Measurements from ENCODE around the gene OLFM1. TPM values are rescaled to one million over a fixed set of nuclear protein-coding genes. Genes with fewer than 3 reads are reported as not detected.
"Not testable (repeated sequence)": the region's sequence is repeated elsewhere in the genome, so short reads cannot be mapped to it uniquely, and the experiment has no call there.

Gene OLFM1
- total RNA-seq, 1 donor: 0.81 TPM

DNA sequence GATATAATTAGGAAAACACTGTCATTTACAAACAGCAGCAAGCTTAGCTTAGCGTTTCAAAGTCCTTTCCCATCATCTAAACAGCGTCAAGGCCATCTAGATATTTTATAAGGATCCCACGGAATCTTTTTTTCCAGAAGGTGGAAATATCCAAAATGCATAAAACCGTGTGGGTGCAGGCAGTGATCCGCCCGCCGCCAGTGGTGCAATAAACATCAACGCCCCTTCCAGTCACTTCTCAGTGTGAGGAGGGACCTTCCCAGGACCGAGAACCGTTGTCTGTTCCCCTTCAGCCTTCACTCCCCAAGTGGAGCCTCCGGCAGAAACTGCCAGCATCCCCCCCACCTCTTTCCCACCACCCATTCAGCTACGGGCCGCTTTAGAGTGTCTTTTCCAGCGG is 22.9 kb downstream of the OLFM1 start:
- H3K4me3 ChIP-seq (ENCODE audit: low read depth, low read length): no peak overlapping the region
- DNase-seq (ENCODE audit: low read depth): no peak
- TF ChIP-seq, protein P1, sequence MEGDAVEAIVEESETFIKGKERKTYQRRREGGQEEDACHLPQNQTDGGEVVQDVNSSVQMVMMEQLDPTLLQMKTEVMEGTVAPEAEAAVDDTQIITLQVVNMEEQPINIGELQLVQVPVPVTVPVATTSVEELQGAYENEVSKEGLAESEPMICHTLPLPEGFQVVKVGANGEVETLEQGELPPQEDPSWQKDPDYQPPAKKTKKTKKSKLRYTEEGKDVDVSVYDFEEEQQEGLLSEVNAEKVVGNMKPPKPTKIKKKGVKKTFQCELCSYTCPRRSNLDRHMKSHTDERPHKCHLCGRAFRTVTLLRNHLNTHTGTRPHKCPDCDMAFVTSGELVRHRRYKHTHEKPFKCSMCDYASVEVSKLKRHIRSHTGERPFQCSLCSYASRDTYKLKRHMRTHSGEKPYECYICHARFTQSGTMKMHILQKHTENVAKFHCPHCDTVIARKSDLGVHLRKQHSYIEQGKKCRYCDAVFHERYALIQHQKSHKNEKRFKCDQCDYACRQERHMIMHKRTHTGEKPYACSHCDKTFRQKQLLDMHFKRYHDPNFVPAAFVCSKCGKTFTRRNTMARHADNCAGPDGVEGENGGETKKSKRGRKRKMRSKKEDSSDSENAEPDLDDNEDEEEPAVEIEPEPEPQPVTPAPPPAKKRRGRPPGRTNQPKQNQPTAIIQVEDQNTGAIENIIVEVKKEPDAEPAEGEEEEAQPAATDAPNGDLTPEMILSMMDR (IDR thresholded peaks at IDR 0.05; ENCODE audit: insufficient read depth, low read length): no peak

DNA sequence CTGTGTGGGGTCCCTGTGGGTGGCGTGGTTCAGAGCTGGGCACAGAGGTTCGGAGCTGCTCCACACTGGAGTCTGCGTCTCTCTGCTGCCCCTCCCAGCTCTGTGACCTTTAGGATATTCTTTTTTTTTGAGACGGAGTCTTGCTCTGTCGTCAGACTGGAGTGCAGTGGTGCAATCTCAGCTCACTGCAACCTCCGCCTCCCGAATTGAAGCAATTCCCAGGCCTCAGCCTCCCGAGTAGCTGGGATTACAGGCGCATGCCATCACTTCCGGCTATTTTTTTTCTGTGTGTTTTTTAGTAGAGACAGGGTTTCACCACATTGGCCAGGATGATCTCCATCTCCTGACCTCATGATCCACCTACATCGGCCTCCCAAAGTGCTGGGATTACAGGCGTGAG is 24.1 kb downstream of the OLFM1 start:
- H3K4me3 ChIP-seq (ENCODE audit: low read depth, low read length); DNase-seq (ENCODE audit: low read depth): not testable (repeated sequence)

DNA sequence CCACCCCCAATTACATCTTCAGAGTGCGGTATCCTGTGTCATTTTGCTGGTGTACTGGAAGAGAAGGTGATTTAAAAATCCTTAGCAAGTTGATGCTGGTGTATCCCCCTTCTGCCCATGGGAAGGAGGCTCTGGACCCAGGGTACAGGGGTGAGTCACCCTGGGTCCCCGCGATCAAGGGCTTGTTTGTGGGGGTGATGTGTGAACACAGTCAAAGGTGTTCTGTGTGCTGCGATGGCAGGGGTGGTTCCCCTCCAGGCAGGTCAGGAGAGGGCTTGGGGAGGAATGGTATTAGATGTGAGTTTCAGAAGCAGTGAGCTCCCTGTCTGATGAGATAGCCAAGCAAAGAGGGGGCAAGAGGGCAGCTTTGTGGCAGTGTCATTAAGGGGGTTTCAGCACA is 28.9 kb downstream of the OLFM1 start:
- H3K4me3 ChIP-seq (ENCODE audit: low read depth, low read length): no peak overlapping the region
- no peak for DNase-seq (ENCODE audit: low read depth)
- TF ChIP-seq, protein P1 (IDR thresholded peaks at IDR 0.05; ENCODE audit: insufficient read depth, low read length): no peak

DNA sequence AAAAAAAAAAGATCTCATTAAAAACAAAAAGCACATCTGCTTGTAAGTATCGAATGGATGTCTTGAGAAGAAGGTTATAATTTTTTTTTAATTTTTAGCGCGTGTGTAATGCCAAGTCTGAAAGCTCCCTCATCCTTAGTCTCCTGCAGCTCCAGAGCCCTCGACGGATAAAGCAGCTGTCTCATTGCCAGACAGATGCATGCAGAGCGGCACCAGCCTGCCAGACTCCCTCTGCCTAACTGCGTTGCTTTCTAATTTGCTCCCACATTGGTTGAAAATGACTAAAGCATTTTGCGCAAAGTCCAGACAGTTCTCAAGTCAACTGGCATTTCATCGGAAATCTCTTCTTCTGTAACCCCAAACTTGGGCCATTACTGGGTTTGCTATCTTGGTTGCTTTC is 29.4 kb downstream of the OLFM1 start:
- no peak overlapping the region for H3K4me3 ChIP-seq (ENCODE audit: low read depth, low read length)
- DNase-seq (ENCODE audit: low read depth): no peak
- TF ChIP-seq, protein P1 (IDR thresholded peaks at IDR 0.05; ENCODE audit: insufficient read depth, low read length): no peak

DNA sequence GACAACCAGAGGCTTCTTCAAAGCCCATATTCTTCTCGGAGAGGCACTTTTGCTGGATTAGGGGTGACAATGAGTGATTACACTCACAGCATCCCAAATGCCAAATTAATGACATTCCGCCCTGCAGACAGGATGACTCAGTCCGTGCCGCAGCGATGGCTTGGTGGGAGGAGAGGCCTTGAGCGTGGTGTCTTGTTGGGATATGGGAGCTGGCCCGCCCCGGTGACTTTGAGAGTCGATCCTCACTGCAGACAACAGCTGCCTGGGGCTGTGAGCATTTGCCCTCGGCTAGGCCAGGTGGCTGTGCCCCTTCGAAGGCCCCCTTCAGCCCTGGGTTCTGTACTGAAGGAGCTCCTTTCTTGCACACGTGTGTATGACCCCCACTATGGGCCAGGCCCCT is 29.8 kb downstream of the OLFM1 start:
- TF ChIP-seq, protein P1 (IDR thresholded peaks at IDR 0.05; ENCODE audit: insufficient read depth, low read length): no peak
- H3K4me3 ChIP-seq (ENCODE audit: low read depth, low read length): no peak overlapping the region
- no peak for DNase-seq (ENCODE audit: low read depth)

DNA sequence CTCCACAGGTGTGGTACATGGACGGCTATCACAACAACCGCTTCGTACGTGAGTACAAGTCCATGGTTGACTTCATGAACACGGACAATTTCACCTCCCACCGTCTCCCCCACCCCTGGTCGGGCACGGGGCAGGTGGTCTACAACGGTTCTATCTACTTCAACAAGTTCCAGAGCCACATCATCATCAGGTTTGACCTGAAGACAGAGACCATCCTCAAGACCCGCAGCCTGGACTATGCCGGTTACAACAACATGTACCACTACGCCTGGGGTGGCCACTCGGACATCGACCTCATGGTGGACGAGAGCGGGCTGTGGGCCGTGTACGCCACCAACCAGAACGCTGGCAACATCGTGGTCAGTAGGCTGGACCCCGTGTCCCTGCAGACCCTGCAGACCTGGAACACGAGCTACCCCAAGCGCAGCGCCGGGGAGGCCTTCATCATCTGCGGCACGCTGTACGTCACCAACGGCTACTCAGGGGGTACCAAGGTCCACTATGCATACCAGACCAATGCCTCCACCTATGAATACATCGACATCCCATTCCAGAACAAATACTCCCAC is 32.1 kb downstream of the OLFM1 start:
- TF ChIP-seq, protein P1 (IDR thresholded peaks at IDR 0.05; ENCODE audit: insufficient read depth, low read length): no peak
- no peak overlapping the region for H3K4me3 ChIP-seq (ENCODE audit: low read depth, low read length)
- DNase-seq (ENCODE audit: low read depth): no peak

DNA sequence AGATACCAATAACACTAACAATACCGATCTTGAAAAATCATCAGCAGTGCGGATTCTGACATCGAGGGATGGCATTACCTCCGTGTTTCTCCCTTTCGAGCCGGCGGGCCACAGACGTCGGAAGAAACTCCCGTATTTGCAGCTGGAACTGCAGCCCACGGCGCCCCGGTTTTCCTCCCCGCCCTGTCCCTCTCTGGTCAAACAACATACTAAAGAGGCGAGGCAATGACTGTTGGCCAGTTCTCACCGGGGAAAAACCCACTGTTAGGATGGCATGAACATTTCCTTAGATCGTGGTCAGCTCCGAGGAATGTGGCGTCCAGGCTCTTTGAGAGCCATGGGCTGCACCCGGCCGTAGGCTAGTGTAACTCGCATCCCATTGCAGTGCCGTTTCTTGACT is 32.8 kb downstream of the OLFM1 start:
- TF ChIP-seq, protein P1 (IDR thresholded peaks at IDR 0.05; ENCODE audit: insufficient read depth, low read length): no peak
- H3K4me3 ChIP-seq (ENCODE audit: low read depth, low read length): no peak overlapping the region
- no peak for DNase-seq (ENCODE audit: low read depth)
